GM12874 (cell line): Measurements from ENCODE around the gene ATP13A4.

Experiments used
- TF ChIP-seq, protein P1 (sequence below): IDR thresholded peaks from 2 replicates; pipeline ENCODE4 v1.5.1; 2011; ENCODE audit warnings: low read depth, mild to moderate bottlenecking, control low read depth, low read length, moderate library complexity; ENCODE audit not compliant: insufficient read depth

The ATP13A4 gene

DNA sequence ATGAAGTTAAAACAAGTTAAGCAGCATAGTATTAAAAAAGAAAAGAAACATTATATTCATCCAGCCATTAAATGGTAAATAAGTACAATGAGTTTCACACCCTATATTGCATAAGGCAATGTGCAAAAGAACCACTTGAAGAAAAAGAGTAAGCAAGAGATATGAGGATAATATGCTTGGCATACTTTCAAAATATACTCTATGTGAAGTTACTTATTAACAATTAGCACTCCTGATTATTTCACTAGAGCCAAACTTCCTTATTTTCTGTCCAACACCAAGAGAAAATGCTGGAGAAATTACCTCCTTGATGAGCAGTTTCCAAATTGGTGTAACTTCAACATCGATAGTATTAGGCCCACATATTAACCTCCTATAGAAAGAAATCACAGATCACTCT, 63.7 kb downstream of the ATP13A4 start:
- TF ChIP-seq, protein P1, sequence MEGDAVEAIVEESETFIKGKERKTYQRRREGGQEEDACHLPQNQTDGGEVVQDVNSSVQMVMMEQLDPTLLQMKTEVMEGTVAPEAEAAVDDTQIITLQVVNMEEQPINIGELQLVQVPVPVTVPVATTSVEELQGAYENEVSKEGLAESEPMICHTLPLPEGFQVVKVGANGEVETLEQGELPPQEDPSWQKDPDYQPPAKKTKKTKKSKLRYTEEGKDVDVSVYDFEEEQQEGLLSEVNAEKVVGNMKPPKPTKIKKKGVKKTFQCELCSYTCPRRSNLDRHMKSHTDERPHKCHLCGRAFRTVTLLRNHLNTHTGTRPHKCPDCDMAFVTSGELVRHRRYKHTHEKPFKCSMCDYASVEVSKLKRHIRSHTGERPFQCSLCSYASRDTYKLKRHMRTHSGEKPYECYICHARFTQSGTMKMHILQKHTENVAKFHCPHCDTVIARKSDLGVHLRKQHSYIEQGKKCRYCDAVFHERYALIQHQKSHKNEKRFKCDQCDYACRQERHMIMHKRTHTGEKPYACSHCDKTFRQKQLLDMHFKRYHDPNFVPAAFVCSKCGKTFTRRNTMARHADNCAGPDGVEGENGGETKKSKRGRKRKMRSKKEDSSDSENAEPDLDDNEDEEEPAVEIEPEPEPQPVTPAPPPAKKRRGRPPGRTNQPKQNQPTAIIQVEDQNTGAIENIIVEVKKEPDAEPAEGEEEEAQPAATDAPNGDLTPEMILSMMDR, result no peak

GRCh38 chr3:193490580-193490979, 64.1 kb downstream of the ATP13A4 start:
- TF ChIP-seq, protein P1, result no peak

- TF ChIP-seq, protein P1, result no peak
Observed at GRCh38 chr3:193489949-193490348, 64.7 kb downstream of the ATP13A4 start.

- TF ChIP-seq, protein P1, result no peak
Observed at GRCh38 chr3:193488741-193489140, 66.0 kb downstream of the ATP13A4 start.

DNA sequence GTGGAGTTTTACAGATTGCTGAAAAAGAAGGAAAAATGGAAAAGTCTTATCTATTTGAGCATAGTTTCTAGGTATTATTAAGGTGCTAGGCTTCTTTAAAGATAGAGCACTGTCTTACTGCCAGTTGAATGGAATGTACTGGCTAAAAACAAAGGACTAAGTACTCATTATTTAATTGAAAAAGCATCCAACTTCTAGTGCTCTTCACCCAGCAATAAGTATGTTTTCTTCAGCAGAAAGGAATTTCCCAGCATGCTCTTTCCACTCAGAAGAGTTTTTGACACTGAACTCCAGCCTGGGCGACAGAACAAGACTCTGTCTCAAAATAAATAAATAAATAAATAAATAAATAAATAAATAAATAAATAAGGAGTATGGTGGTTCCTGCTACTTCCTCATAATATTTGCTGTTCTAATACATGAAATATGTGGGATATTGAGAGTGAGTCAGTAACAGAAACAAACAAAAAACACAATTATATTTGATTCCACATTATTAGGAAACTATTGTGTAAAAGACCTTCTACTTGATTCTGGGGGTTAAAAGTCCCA, 70.6 kb downstream of the ATP13A4 start:
- TF ChIP-seq, protein P1, result no peak

- TF ChIP-seq, protein P1, result no peak
Observed at GRCh38 chr3:193481436-193481835, 73.3 kb downstream of the ATP13A4 start.

GRCh38 chr3:193474446-193474845, 80.2 kb downstream of the ATP13A4 start:
- TF ChIP-seq, protein P1, result no peak

DNA sequence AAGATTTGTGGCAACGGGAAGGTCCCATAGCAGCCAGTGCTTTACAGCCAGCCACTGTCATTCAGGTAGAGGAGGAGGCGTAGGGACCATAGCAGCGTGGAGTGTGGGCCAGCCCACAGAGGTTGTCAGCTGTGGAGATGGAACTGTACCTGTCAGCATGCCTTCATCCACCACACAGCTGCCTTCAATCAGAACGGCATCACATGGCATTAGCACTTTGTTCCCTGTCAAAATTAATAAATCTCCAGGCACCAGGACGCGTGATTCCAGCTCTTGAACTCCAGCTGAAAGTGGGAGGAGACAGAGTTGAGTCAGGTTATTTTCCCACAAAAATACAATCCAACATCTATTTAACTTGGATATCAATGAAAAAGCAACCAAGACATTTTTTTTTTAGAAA, 84.0 kb downstream of the ATP13A4 start:
- TF ChIP-seq, protein P1, result no peak
